BE2C (cell line): ENCODE data around the gene TMEM143.
"Not testable (repeated sequence)": the region's sequence is repeated elsewhere in the genome, so short reads cannot be mapped to it uniquely, and the experiment has no call there.

Experiments
- DNase-seq: peaks from one replicate; pipeline ENCODE4 v3.0.0-alpha.2; 2020
- H3K27me3 ChIP-seq: fragments of 250-450 bp; sonication (Bioruptor Pico); 2 replicates; pipeline ENCODE4 v1.5.1; 2020; ENCODE audit warnings: mild to moderate bottlenecking
- H3K36me3 ChIP-seq: fragments of 250-450 bp; sonication (Bioruptor Pico); 2 replicates; pipeline ENCODE4 v1.5.1; 2020; ENCODE audit warnings: mild to moderate bottlenecking
- H3K4me1 ChIP-seq: fragments of 250-450 bp; sonication (Bioruptor Pico); 2 replicates; pipeline ENCODE4 v1.5.1; 2020
- H3K4me3 ChIP-seq: 2 replicates; pipeline ENCODE4 v1.5.1; 2011; ENCODE audit warnings: low read depth, low read length
- H3K9me3 ChIP-seq: fragments of 250-450 bp; sonication (Bioruptor Pico); 2 replicates; pipeline ENCODE4 v1.5.1; 2020
- TF ChIP-seq, protein P1 (sequence below): IDR thresholded peaks from 2 replicates; pipeline ENCODE4 v1.5.1; 2012; ENCODE audit warnings: mild to moderate bottlenecking, low read depth, low read length

Gene TMEM143

GRCh38 chr19:48296963-48297734 lies 66.6 kb downstream of the TMEM143 start:
- H3K9me3 ChIP-seq, result no peaks in the 10 kb centered on the region
- H3K4me1 ChIP-seq, result no peaks in the 10 kb centered on the region
- TF ChIP-seq, protein P1, sequence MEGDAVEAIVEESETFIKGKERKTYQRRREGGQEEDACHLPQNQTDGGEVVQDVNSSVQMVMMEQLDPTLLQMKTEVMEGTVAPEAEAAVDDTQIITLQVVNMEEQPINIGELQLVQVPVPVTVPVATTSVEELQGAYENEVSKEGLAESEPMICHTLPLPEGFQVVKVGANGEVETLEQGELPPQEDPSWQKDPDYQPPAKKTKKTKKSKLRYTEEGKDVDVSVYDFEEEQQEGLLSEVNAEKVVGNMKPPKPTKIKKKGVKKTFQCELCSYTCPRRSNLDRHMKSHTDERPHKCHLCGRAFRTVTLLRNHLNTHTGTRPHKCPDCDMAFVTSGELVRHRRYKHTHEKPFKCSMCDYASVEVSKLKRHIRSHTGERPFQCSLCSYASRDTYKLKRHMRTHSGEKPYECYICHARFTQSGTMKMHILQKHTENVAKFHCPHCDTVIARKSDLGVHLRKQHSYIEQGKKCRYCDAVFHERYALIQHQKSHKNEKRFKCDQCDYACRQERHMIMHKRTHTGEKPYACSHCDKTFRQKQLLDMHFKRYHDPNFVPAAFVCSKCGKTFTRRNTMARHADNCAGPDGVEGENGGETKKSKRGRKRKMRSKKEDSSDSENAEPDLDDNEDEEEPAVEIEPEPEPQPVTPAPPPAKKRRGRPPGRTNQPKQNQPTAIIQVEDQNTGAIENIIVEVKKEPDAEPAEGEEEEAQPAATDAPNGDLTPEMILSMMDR, result no peak
- no peak for DNase-seq
- H3K27me3 ChIP-seq, result no peaks in the 10 kb centered on the region
- H3K36me3 ChIP-seq, result no peaks in the 10 kb centered on the region
- no peak overlapping the region for H3K4me3 ChIP-seq

DNA sequence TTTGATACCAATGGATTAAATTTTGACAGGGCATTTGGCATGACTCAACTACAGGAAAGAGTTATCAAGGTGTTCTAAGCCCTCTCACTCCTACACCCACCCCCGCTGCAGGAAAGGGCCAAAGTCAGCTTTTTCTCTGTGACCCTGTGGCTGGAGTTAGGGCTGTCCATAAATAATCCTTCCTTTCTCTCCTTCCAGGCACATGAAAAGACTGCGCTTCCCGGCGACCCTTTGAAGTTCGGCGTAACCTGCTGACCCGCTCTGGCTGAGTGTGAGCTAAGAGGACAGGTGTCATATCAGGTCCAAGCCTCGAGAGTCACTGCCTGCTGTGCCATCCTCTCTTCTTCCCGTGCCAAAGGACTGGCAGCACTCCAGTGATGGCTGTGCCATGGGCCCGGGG lies 68.3 kb downstream of the TMEM143 start:
- Histone ChIP-seq H3K4me3 (no peak overlapping the region), H3K9me3 (no peaks in the 10 kb centered on the region), H3K27me3 (no peaks in the 10 kb centered on the region), H3K36me3 (no peaks in the 10 kb centered on the region), H3K4me1 (no peaks in the 10 kb centered on the region)
- TF ChIP-seq, protein P1, result no peak
- no peak for DNase-seq

DNA sequence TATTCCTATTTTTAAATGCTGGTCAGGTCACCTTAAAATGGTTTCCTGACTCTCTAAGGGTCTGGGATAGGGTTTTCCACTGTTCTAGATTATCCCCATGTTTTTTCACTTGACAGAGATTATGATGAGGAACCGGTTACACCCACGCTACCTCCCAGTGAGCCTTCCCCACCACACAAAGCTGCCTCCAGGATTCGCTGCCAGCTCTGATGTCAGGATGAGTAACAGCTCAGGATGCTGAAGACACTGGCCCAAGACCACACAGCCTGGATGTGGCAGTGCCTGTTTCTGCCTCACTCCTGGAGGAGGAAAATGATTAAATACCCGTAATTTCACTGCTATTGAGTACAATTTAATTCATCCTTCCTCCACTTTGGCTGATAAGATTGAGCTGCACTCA lies 70.9 kb downstream of the TMEM143 start:
- TF ChIP-seq, protein P1, result no peak
- DNase-seq, result no peak

DNA sequence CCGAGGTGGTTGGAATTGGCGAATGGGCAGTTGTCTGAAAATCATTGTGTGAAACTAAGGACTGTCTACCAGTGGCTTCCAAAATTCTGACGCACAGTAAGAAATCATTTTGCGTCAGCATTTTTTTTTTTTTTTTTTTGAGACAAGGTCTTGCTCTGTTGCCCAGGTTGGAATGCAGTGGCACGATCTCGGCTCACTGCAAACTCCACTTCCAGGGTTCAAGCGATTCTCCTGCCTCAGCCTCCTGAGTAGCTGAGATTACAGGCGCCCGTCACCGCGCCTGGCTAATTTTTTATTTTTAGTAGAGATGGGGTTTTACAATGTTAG lies 72.3 kb downstream of the TMEM143 start:
- not testable (repeated sequence) for H3K27me3 ChIP-seq, DNase-seq, H3K9me3 ChIP-seq, H3K36me3 ChIP-seq, H3K4me1 ChIP-seq
- peak overlapping the region; percentile 68 for H3K4me3 ChIP-seq

More for the DNA sequence above, 70.9 kb downstream of the TMEM143 start:
- Histone ChIP-seq H3K9me3 (no peaks in the 10 kb centered on the region), H3K4me3 (no peak overlapping the region), H3K27me3 (no peaks in the 10 kb centered on the region), H3K4me1 (no peaks in the 10 kb centered on the region), H3K36me3 (no peaks in the 10 kb centered on the region)

DNA sequence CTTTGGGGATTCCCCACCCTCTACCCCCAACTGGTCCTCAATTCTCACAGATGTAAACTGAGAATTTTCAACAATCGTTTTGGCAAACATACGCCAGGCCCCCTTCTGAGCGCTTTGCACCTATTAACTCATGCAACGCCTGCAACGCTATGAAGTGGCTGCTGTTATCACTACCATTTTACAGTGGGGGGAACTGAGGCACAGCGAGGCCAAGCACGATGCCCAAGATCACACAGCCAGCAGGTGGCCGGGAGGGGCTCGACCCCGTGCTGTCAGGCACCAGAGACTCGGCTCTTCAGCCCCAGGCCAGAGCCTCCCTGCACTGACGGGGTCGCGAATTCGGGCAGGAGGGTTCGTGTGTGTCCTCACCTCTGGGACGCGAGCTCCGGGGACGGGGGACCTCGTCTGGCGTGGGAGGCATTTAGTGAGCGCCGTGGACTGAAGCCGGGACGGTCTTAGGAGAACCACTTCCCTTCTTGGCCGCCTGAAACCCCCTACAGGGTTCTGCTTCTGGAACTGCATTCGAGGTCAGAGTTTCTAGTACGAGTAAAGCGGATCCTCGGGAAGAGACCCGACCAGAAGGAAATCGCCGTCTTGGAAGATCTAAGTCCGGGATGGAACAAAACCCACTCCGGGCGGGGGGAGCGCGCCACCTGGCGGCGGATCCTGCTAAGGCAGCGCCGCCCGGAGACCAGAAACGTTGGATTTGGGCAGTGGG lies 72.8 kb downstream of the TMEM143 start:
- Histone ChIP-seq H3K4me3 (peak overlapping the region; percentile 68), H3K9me3 (no peaks in the 10 kb centered on the region), H3K36me3 (peaks cover 13% of the 10 kb centered on the region), H3K4me1 (no peaks in the 10 kb centered on the region), H3K27me3 (no peaks in the 10 kb centered on the region)
- TF ChIP-seq, protein P1, result peak; percentile 94
- DNase-seq, result peak; percentile 77

DNA sequence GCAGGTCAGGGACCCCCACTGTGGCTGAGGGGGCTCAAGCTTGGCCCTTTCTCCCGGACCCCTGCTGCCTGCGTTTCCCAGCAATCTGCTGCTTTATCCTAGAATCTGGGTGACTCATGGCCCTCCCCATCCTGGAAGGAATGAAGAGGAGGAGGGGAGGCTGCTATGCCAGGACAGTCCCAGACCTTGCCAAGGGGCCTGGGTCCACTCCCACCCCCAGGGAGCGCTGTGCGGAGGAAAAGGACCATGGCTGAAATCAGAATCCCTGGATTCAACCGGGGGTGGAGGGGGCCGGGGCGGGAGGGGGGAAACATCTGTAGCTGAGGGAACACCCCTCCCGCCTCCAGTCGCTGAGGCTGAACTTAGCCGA lies 73.4 kb downstream of the TMEM143 start:
- H3K4me3 ChIP-seq, result peak overlapping the region; percentile 68; the same call in 1 of the 2 replicates
- H3K4me1 ChIP-seq, result no peaks in the 10 kb centered on the region
- H3K27me3 ChIP-seq, result no peaks in the 10 kb centered on the region
- H3K9me3 ChIP-seq, result no peaks in the 10 kb centered on the region
- DNase-seq, result peak; percentile 58
- peaks cover 17% of the 10 kb centered on the region for H3K36me3 ChIP-seq
- TF ChIP-seq, protein P1, result peak; percentile 49
